ENCODE measurements around the gene PRKAB1.
A peak's percentile ranks its signal among the peaks of the same experiment; 100 is the strongest.
"Not testable (repeated sequence)": the region's sequence is repeated elsewhere in the genome, so short reads cannot be mapped to it uniquely, and the experiment has no call there.

Gene PRKAB1

GRCh38 chr12:119667577-119668323, at the start of gene PRKAB1:
PRKAB1 (plus strand) TSS chr12:119668133; CDS start chr12:119668245, 112 bp downstream.
- H3K27ac ChIP-seq = peak within 1 kb of the TSS; percentile 91
- TF ChIP-seq ZFX (IDR thresholded peaks at IDR 0.05; ENCODE audit: borderline replicate concordance) (no peak), CTCF (IDR thresholded peaks at IDR 0.05) (peak; percentile 100)

- H3K27ac ChIP-seq = not testable (repeated sequence)
Measured at GRCh38 chr12:119618328-119618896, 49.5 kb upstream of the PRKAB1 start.

GRCh38 chr12:119620490-119620889, 47.4 kb upstream of the PRKAB1 start:
- TF ChIP-seq CTCF (IDR thresholded peaks at IDR 0.05) (no peak), ZFX (IDR thresholded peaks at IDR 0.05; ENCODE audit: borderline replicate concordance) (no peak)
- H3K27ac ChIP-seq = no peak overlapping the region

- no peak overlapping the region for H3K27ac ChIP-seq
- TF ChIP-seq ZFX (IDR thresholded peaks at IDR 0.05; ENCODE audit: borderline replicate concordance) (no peak), CTCF (IDR thresholded peaks at IDR 0.05) (no peak)
Measured at GRCh38 chr12:119621878-119622277, 46.1 kb upstream of the PRKAB1 start.

GRCh38 chr12:119624966-119625365, 43.0 kb upstream of the PRKAB1 start:
- TF ChIP-seq ZFX (IDR thresholded peaks at IDR 0.05; ENCODE audit: borderline replicate concordance) = no peak
- H3K27ac ChIP-seq = no peak overlapping the region

- TF ChIP-seq ZFX (IDR thresholded peaks at IDR 0.05; ENCODE audit: borderline replicate concordance) = no peak
- no peak for TF ChIP-seq CTCF (IDR thresholded peaks at IDR 0.05)
- no peak overlapping the region for H3K27ac ChIP-seq
Measured at GRCh38 chr12:119627019-119627643, 40.8 kb upstream of the PRKAB1 start.

- no peak for TF ChIP-seq ZFX (IDR thresholded peaks at IDR 0.05; ENCODE audit: borderline replicate concordance)
- no peak overlapping the region for H3K27ac ChIP-seq
Measured at GRCh38 chr12:119627686-119628085, 40.2 kb upstream of the PRKAB1 start.

GRCh38 chr12:119630223-119630780, 37.6 kb upstream of the PRKAB1 start:
- TF ChIP-seq CTCF (IDR thresholded peaks at IDR 0.05) = no peak
- no peak for TF ChIP-seq ZFX (IDR thresholded peaks at IDR 0.05; ENCODE audit: borderline replicate concordance)
- H3K27ac ChIP-seq = no peak overlapping the region

All from 22Rv1 (cell line).